Measurements from ENCODE around the gene ZNF185.

DNA sequence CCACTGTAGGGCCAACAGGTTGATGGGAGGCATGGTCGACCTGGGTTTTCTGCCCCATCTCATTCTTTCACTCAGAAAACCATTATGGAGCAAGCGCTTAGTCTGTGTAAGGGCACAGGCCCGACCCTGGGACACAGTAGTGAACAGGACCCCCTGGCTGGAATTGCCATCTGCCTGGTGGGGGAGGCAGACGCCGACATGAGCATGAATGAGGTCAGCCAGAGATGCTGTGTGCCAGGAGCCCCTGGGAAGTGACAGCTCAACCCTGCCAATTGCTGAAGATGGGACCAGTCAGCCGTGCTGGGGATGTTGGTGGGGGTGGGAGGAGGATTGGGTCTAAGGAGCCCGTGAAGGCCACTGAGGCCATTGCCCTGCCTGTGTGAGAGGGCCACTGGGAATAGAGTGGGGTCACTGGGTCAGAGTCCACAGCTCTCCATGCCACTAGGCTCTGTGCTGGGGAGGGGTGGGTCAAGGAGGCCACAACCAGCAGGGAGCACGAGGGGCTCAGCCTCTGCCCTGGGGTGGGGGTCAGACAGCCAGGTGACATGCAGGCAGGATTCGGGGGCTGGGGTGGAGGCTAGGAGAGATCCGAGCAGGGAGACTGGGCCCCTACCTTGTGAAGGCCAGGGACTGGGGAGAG is 31.0 kb downstream of the ZNF185 start:
- TF ChIP-seq, protein P1, sequence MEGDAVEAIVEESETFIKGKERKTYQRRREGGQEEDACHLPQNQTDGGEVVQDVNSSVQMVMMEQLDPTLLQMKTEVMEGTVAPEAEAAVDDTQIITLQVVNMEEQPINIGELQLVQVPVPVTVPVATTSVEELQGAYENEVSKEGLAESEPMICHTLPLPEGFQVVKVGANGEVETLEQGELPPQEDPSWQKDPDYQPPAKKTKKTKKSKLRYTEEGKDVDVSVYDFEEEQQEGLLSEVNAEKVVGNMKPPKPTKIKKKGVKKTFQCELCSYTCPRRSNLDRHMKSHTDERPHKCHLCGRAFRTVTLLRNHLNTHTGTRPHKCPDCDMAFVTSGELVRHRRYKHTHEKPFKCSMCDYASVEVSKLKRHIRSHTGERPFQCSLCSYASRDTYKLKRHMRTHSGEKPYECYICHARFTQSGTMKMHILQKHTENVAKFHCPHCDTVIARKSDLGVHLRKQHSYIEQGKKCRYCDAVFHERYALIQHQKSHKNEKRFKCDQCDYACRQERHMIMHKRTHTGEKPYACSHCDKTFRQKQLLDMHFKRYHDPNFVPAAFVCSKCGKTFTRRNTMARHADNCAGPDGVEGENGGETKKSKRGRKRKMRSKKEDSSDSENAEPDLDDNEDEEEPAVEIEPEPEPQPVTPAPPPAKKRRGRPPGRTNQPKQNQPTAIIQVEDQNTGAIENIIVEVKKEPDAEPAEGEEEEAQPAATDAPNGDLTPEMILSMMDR (IDR thresholded peaks at IDR 0.05; ENCODE audit: borderline replicate concordance, extremely low read depth, low read length, poor library complexity, severe bottlenecking) = no peak
- no peak for TF ChIP-seq EZH2 (IDR thresholded peaks at IDR 0.05; ENCODE audit: borderline replicate concordance, low read depth, low read length, severe bottlenecking)
